Measurements from ENCODE around the gene PPARG.

Gene PPARG

GRCh38 chr3:12321015-12321414 is 32.1 kb downstream of the PPARG start:
- no peak overlapping the region for H2AK5ac ChIP-seq (ENCODE audit: low read length, severe bottlenecking)
- H2BK15ac ChIP-seq (ENCODE audit: low read depth, poor library complexity, severe bottlenecking): no peak overlapping the region
- no peak overlapping the region for H3K14ac ChIP-seq (ENCODE audit: low read length in 2 of 2)
- H3K9ac ChIP-seq (ENCODE audit: low read length): no peak overlapping the region
- no peak overlapping the region for H3K4me2 ChIP-seq (ENCODE audit: low read length, poor library complexity, severe bottlenecking)
- no peak overlapping the region for H4K91ac ChIP-seq (ENCODE audit: low read length)
- H3K79me1 ChIP-seq (replicated peaks; ENCODE audit: low read length, poor library complexity, severe bottlenecking): peaks cover 5% of the 10 kb centered on the region
- H2BK12ac ChIP-seq (ENCODE audit: low read length in 2 of 2): no peak overlapping the region
- no peak overlapping the region for H2BK5ac ChIP-seq (ENCODE audit: low read depth, low read length, poor library complexity, severe bottlenecking)
- DNase-seq: no peak
- no peak overlapping the region for H2BK120ac ChIP-seq (ENCODE audit: low read depth, low read length)
- H3K23ac ChIP-seq (ENCODE audit: low read length in 2 of 2): no peak overlapping the region
- no peak overlapping the region for H3K4ac ChIP-seq (ENCODE audit: low read depth in 1 of 2, low read length in 2 of 2)
- H4K8ac ChIP-seq (ENCODE audit: low read length): no peak overlapping the region
- no peak overlapping the region for H3K27ac ChIP-seq (ENCODE audit: low read length, poor library complexity, severe bottlenecking)
- H3K27me3 ChIP-seq (ENCODE audit: control insufficient read depth in 1 of 2, insufficient read depth in 1 of 2, low read length in 2 of 2): no peaks in the 10 kb centered on the region
- H3K36me3 ChIP-seq (ENCODE audit: control insufficient read depth in 1 of 2, insufficient read depth in 2 of 2, low read depth in 1 of 2, low read length in 2 of 2): peaks cover 0 to 22% of the 10 kb centered on the region in 2 experiments
- H3K4me3 ChIP-seq (ENCODE audit: insufficient read depth in 1 of 2, low read depth in 1 of 2, low read length in 2 of 2): no peak overlapping the region
- no peaks in the 10 kb centered on the region for H3K9me3 ChIP-seq (ENCODE audit: control insufficient read depth, low read length)
- no peak overlapping the region for H3K18ac ChIP-seq (ENCODE audit: low read depth in 1 of 2, low read length in 2 of 2)
- peaks cover 2% of the 10 kb centered on the region for H3K4me1 ChIP-seq (ENCODE audit: control insufficient read depth, insufficient read depth, low read depth, low read length)
- WGBS: 79% methylated on average over 2 of the region's 2 CpGs
- H2AFZ ChIP-seq (ENCODE audit: low read depth, low read length): no peak overlapping the region

GRCh38 chr3:12323237-12323636 is 34.4 kb downstream of the PPARG start:
- peaks cover 6% of the 10 kb centered on the region for H3K79me1 ChIP-seq (replicated peaks; ENCODE audit: low read length, poor library complexity, severe bottlenecking)

GRCh38 chr3:12325586-12326515 is 37.0 kb downstream of the PPARG start:
- no CpG with 5 or more reads among the region's 4 CpGs for WGBS
- Histone ChIP-seq H3K23ac (ENCODE audit: low read length in 2 of 2) (no peak overlapping the region), H2AFZ (ENCODE audit: low read depth, low read length) (no peak overlapping the region), H3K27me3 (ENCODE audit: control insufficient read depth in 1 of 2, insufficient read depth in 1 of 2, low read length in 2 of 2) (no peaks in the 10 kb centered on the region), H3K4me3 (ENCODE audit: insufficient read depth in 1 of 2, low read depth in 1 of 2, low read length in 2 of 2) (no peak overlapping the region), H3K4me1 (ENCODE audit: control insufficient read depth, insufficient read depth, low read depth, low read length) (no peaks in the 10 kb centered on the region), H4K91ac (ENCODE audit: low read length) (no peak overlapping the region), H3K4me2 (ENCODE audit: low read length, poor library complexity, severe bottlenecking) (no peak overlapping the region), H3K9me3 (ENCODE audit: control insufficient read depth, low read length) (no peaks in the 10 kb centered on the region), H3K14ac (ENCODE audit: low read length in 2 of 2) (no peak overlapping the region), H3K4ac (ENCODE audit: low read depth in 1 of 2, low read length in 2 of 2) (no peak overlapping the region), H2AK5ac (ENCODE audit: low read length, severe bottlenecking) (no peak overlapping the region), H2BK15ac (ENCODE audit: low read depth, poor library complexity, severe bottlenecking) (no peak overlapping the region), H2BK12ac (ENCODE audit: low read length in 2 of 2) (no peak overlapping the region), H3K27ac (ENCODE audit: low read length, poor library complexity, severe bottlenecking) (no peak overlapping the region), H2BK120ac (ENCODE audit: low read depth, low read length) (no peak overlapping the region), H3K79me1 (replicated peaks; ENCODE audit: low read length, poor library complexity, severe bottlenecking) (peaks cover 6% of the 10 kb centered on the region), H3K18ac (ENCODE audit: low read depth in 1 of 2, low read length in 2 of 2) (no peak overlapping the region), H4K8ac (ENCODE audit: low read length) (no peak overlapping the region), H2BK5ac (ENCODE audit: low read depth, low read length, poor library complexity, severe bottlenecking) (no peak overlapping the region), H3K36me3 (ENCODE audit: control insufficient read depth in 1 of 2, insufficient read depth in 2 of 2, low read depth in 1 of 2, low read length in 2 of 2) (peaks cover 0 to 31% of the 10 kb centered on the region in 2 experiments), H3K9ac (ENCODE audit: low read length) (peak overlapping the region; percentile 35)
- DNase-seq: no peak

More at GRCh38 chr3:12323237-12323636, 34.4 kb downstream of the PPARG start:
- Histone ChIP-seq H4K8ac (ENCODE audit: low read length) (no peak overlapping the region), H2AK5ac (ENCODE audit: low read length, severe bottlenecking) (no peak overlapping the region), H2BK120ac (ENCODE audit: low read depth, low read length) (no peak overlapping the region), H3K23ac (ENCODE audit: low read length in 2 of 2) (no peak overlapping the region), H2BK12ac (ENCODE audit: low read length in 2 of 2) (no peak overlapping the region), H3K27me3 (ENCODE audit: control insufficient read depth in 1 of 2, insufficient read depth in 1 of 2, low read length in 2 of 2) (no peaks in the 10 kb centered on the region), H2BK15ac (ENCODE audit: low read depth, poor library complexity, severe bottlenecking) (no peak overlapping the region), H3K18ac (ENCODE audit: low read depth in 1 of 2, low read length in 2 of 2) (no peak overlapping the region), H3K27ac (ENCODE audit: low read length, poor library complexity, severe bottlenecking) (no peak overlapping the region), H3K9ac (ENCODE audit: low read length) (no peak overlapping the region), H3K4ac (ENCODE audit: low read depth in 1 of 2, low read length in 2 of 2) (no peak overlapping the region), H3K4me2 (ENCODE audit: low read length, poor library complexity, severe bottlenecking) (no peak overlapping the region), H2AFZ (ENCODE audit: low read depth, low read length) (no peak overlapping the region), H3K14ac (ENCODE audit: low read length in 2 of 2) (no peak overlapping the region), H3K4me3 (ENCODE audit: insufficient read depth in 1 of 2, low read depth in 1 of 2, low read length in 2 of 2) (no peak overlapping the region), H3K9me3 (ENCODE audit: control insufficient read depth, low read length) (no peaks in the 10 kb centered on the region), H2BK5ac (ENCODE audit: low read depth, low read length, poor library complexity, severe bottlenecking) (no peak overlapping the region), H3K36me3 (ENCODE audit: control insufficient read depth in 1 of 2, insufficient read depth in 2 of 2, low read depth in 1 of 2, low read length in 2 of 2) (peaks cover 0 to 23% of the 10 kb centered on the region in 2 experiments), H3K4me1 (ENCODE audit: control insufficient read depth, insufficient read depth, low read depth, low read length) (no peaks in the 10 kb centered on the region), H4K91ac (ENCODE audit: low read length) (no peak overlapping the region)
- 93% methylated on average over 2 of the region's 2 CpGs for WGBS
- no peak for DNase-seq

- Histone ChIP-seq H3K14ac (ENCODE audit: low read length in 2 of 2) (no peak overlapping the region), H4K8ac (ENCODE audit: low read length) (no peak overlapping the region), H2BK15ac (ENCODE audit: low read depth, poor library complexity, severe bottlenecking) (no peak overlapping the region), H3K4ac (ENCODE audit: low read depth in 1 of 2, low read length in 2 of 2) (no peak overlapping the region), H2BK5ac (ENCODE audit: low read depth, low read length, poor library complexity, severe bottlenecking) (no peak overlapping the region), H2AFZ (ENCODE audit: low read depth, low read length) (no peak overlapping the region), H3K4me2 (ENCODE audit: low read length, poor library complexity, severe bottlenecking) (no peak overlapping the region), H3K9me3 (ENCODE audit: control insufficient read depth, low read length) (no peaks in the 10 kb centered on the region), H2AK5ac (ENCODE audit: low read length, severe bottlenecking) (no peak overlapping the region), H3K79me1 (replicated peaks; ENCODE audit: low read length, poor library complexity, severe bottlenecking) (peaks cover 4% of the 10 kb centered on the region), H4K91ac (ENCODE audit: low read length) (no peak overlapping the region), H3K4me3 (ENCODE audit: insufficient read depth in 1 of 2, low read depth in 1 of 2, low read length in 2 of 2) (no peak overlapping the region), H2BK12ac (ENCODE audit: low read length in 2 of 2) (no peak overlapping the region), H3K27me3 (ENCODE audit: control insufficient read depth in 1 of 2, insufficient read depth in 1 of 2, low read length in 2 of 2) (no peaks in the 10 kb centered on the region), H3K9ac (ENCODE audit: low read length) (no peak overlapping the region), H3K23ac (ENCODE audit: low read length in 2 of 2) (no peak overlapping the region), H3K27ac (ENCODE audit: low read length, poor library complexity, severe bottlenecking) (no peak overlapping the region), H3K4me1 (ENCODE audit: control insufficient read depth, insufficient read depth, low read depth, low read length) (no peaks in the 10 kb centered on the region), H3K18ac (ENCODE audit: low read depth in 1 of 2, low read length in 2 of 2) (no peak overlapping the region), H2BK120ac (ENCODE audit: low read depth, low read length) (no peak overlapping the region), H3K36me3 (ENCODE audit: control insufficient read depth in 1 of 2, insufficient read depth in 2 of 2, low read depth in 1 of 2, low read length in 2 of 2) (peaks cover 0 to 24% of the 10 kb centered on the region in 2 experiments)
- WGBS: 76% methylated on average over 2 of the region's 5 CpGs
- no peak for DNase-seq
Observed at GRCh38 chr3:12327021-12327420, 38.2 kb downstream of the PPARG start.

Data from mesenchymal stem cell (in vitro differentiated cells and primary cell).